ENCODE measurements around the gene EZH2. TPM values are rescaled to one million over a fixed set of nuclear protein-coding genes. Genes with fewer than 3 reads are reported as not detected.

The EZH2 gene
- total RNA-seq = 100 to 1,000 TPM in 1 of 2 donors, 10 to 100 TPM in 1; 70.6 to 113 TPM

GRCh38 chr7:148884049-148884298, at the start of gene EZH2:
EZH2 (minus strand) TSS chr7:148884291; CDS start chr7:148847298, 36,993 bp downstream.
- H3K27me3 Mint-ChIP-seq = no peaks in the 10 kb centered on the region
- peaks cover 23 to 37% of the 10 kb centered on the region in 2 donors for H3K4me1 Mint-ChIP-seq (ENCODE audit: low read depth in 2 of 2)
- ATAC-seq (peak in 1 of 2 donors; percentile 41), DNase-seq (ENCODE audit: low spot score) (no peak)
- no peaks in the 10 kb centered on the region for H3K9me3 Mint-ChIP-seq
- H3K27ac Mint-ChIP-seq = peak within 1 kb of the TSS; percentile 95 to 97
- peak within 1 kb of the TSS; percentile 99 for H3K4me3 Mint-ChIP-seq
- H3K36me3 Mint-ChIP-seq = peaks cover 6% of the 10 kb centered on the region

- ATAC-seq = no peak
- Mint-ChIP-seq H3K4me3 (no peak overlapping the region), H3K27ac (no peak overlapping the region)
These were observed 47.4 kb upstream of the EZH2 start for GRCh38 chr7:148931470-148931869.

GRCh38 chr7:148930335-148930734, 46.2 kb upstream of the EZH2 start:
- no peak for DNase-seq (ENCODE audit: low spot score)
- H3K27me3 Mint-ChIP-seq = no peaks in the 10 kb centered on the region
- no peaks in the 10 kb centered on the region for H3K9me3 Mint-ChIP-seq
- H3K36me3 Mint-ChIP-seq = no peaks in the 10 kb centered on the region
- H3K27ac Mint-ChIP-seq = no peak overlapping the region
- H3K4me1 Mint-ChIP-seq (ENCODE audit: low read depth in 2 of 2) = peaks cover 7 to 8% of the 10 kb centered on the region in 2 donors
- H3K4me3 Mint-ChIP-seq = no peak overlapping the region
- no peak for ATAC-seq

More at GRCh38 chr7:148931470-148931869, 47.4 kb upstream of the EZH2 start:
- Mint-ChIP-seq H3K4me1 (ENCODE audit: low read depth in 2 of 2) (peaks cover 7 to 8% of the 10 kb centered on the region in 2 donors), H3K36me3 (no peaks in the 10 kb centered on the region), H3K9me3 (no peaks in the 10 kb centered on the region), H3K27me3 (no peaks in the 10 kb centered on the region)
- DNase-seq (ENCODE audit: low spot score) = no peak

GRCh38 chr7:148929176-148929575, 45.1 kb upstream of the EZH2 start:
- peaks cover 7 to 8% of the 10 kb centered on the region in 2 donors for H3K4me1 Mint-ChIP-seq (ENCODE audit: low read depth in 2 of 2)
- H3K27ac Mint-ChIP-seq = no peak overlapping the region
- ATAC-seq (no peak), DNase-seq (ENCODE audit: low spot score) (no peak)
- H3K9me3 Mint-ChIP-seq = no peaks in the 10 kb centered on the region
- H3K36me3 Mint-ChIP-seq = no peaks in the 10 kb centered on the region
- no peak overlapping the region for H3K4me3 Mint-ChIP-seq
- H3K27me3 Mint-ChIP-seq = no peaks in the 10 kb centered on the region

- H3K4me1 Mint-ChIP-seq (ENCODE audit: low read depth in 2 of 2) = peaks cover 7 to 8% of the 10 kb centered on the region in 2 donors
- H3K27ac Mint-ChIP-seq = peak overlapping the region; percentile 1 to 12
- H3K36me3 Mint-ChIP-seq = no peaks in the 10 kb centered on the region
- no peaks in the 10 kb centered on the region for H3K9me3 Mint-ChIP-seq
- ATAC-seq (no peak), DNase-seq (ENCODE audit: low spot score) (no peak)
- H3K27me3 Mint-ChIP-seq = no peaks in the 10 kb centered on the region
- peak overlapping the region; percentile 2 for H3K4me3 Mint-ChIP-seq
These were observed 43.3 kb upstream of the EZH2 start for GRCh38 chr7:148927123-148928045.

- Mint-ChIP-seq H3K4me3 (no peak overlapping the region), H3K27ac (peak overlapping the region in 1 of 2 donors; percentile 12), H3K9me3 (no peaks in the 10 kb centered on the region), H3K36me3 (no peaks in the 10 kb centered on the region), H3K4me1 (ENCODE audit: low read depth in 2 of 2) (peaks cover 12 to 18% of the 10 kb centered on the region in 2 donors), H3K27me3 (no peaks in the 10 kb centered on the region)
- DNase-seq (ENCODE audit: low spot score) (no peak), ATAC-seq (no peak)
These were observed 41.7 kb upstream of the EZH2 start for GRCh38 chr7:148925836-148926235.

GRCh38 chr7:148924011-148924410, 39.9 kb upstream of the EZH2 start:
- ATAC-seq = no peak
- no peaks in the 10 kb centered on the region for H3K27me3 Mint-ChIP-seq
- no peak for DNase-seq (ENCODE audit: low spot score)
- no peak overlapping the region for H3K27ac Mint-ChIP-seq
- H3K4me3 Mint-ChIP-seq = no peak overlapping the region
- H3K36me3 Mint-ChIP-seq = no peaks in the 10 kb centered on the region
- H3K4me1 Mint-ChIP-seq (ENCODE audit: low read depth in 2 of 2) = peaks cover 15 to 22% of the 10 kb centered on the region in 2 donors
- no peaks in the 10 kb centered on the region for H3K9me3 Mint-ChIP-seq

- Mint-ChIP-seq H3K36me3 (no peaks in the 10 kb centered on the region), H3K27ac (no peak overlapping the region), H3K27me3 (peaks cover 0 to 2% of the 10 kb centered on the region in 2 donors), H3K9me3 (no peaks in the 10 kb centered on the region), H3K4me1 (ENCODE audit: low read depth in 2 of 2) (peaks cover 10 to 17% of the 10 kb centered on the region in 2 donors), H3K4me3 (no peak overlapping the region)
- ATAC-seq (no peak), DNase-seq (ENCODE audit: low spot score) (no peak)
These were observed 37.7 kb upstream of the EZH2 start for GRCh38 chr7:148921806-148922205.

- peak; percentile 31 to 57 for ATAC-seq
- peaks cover 0 to 2% of the 10 kb centered on the region in 2 donors for H3K27me3 Mint-ChIP-seq
- peaks cover 8 to 14% of the 10 kb centered on the region in 2 donors for H3K4me1 Mint-ChIP-seq (ENCODE audit: low read depth in 2 of 2)
- no peak for DNase-seq (ENCODE audit: low spot score)
- H3K9me3 Mint-ChIP-seq = no peaks in the 10 kb centered on the region
- no peak overlapping the region for H3K27ac Mint-ChIP-seq
- H3K36me3 Mint-ChIP-seq = no peaks in the 10 kb centered on the region
- no peak overlapping the region for H3K4me3 Mint-ChIP-seq
These were observed 37.1 kb upstream of the EZH2 start for GRCh38 chr7:148921189-148921588.

GRCh38 chr7:148919859-148920258, 35.8 kb upstream of the EZH2 start:
- ATAC-seq (peak in 1 of 2 donors; percentile 31), DNase-seq (ENCODE audit: low spot score) (no peak)
- Mint-ChIP-seq H3K27me3 (peaks cover 0 to 2% of the 10 kb centered on the region in 2 donors), H3K4me3 (peak overlapping the region; percentile 38), H3K4me1 (ENCODE audit: low read depth in 2 of 2) (peaks cover 8 to 14% of the 10 kb centered on the region in 2 donors), H3K9me3 (no peaks in the 10 kb centered on the region), H3K36me3 (no peaks in the 10 kb centered on the region), H3K27ac (no peak overlapping the region)

GRCh38 chr7:148918058-148918596, 34.0 kb upstream of the EZH2 start:
- no peak overlapping the region for H3K4me3 Mint-ChIP-seq
- H3K27me3 Mint-ChIP-seq = peaks cover 0 to 2% of the 10 kb centered on the region in 2 donors
- H3K27ac Mint-ChIP-seq = no peak overlapping the region
- ATAC-seq (no peak), DNase-seq (ENCODE audit: low spot score) (no peak)
- H3K9me3 Mint-ChIP-seq = no peaks in the 10 kb centered on the region
- H3K36me3 Mint-ChIP-seq = no peaks in the 10 kb centered on the region
- peaks cover 17 to 31% of the 10 kb centered on the region in 2 donors for H3K4me1 Mint-ChIP-seq (ENCODE audit: low read depth in 2 of 2)

- ATAC-seq (no peak), DNase-seq (ENCODE audit: low spot score) (no peak)
- Mint-ChIP-seq H3K9me3 (no peaks in the 10 kb centered on the region), H3K4me1 (ENCODE audit: low read depth in 2 of 2) (peaks cover 16 to 37% of the 10 kb centered on the region in 2 donors), H3K27me3 (peaks cover 0 to 2% of the 10 kb centered on the region in 2 donors), H3K27ac (no peak overlapping the region), H3K36me3 (no peaks in the 10 kb centered on the region), H3K4me3 (no peak overlapping the region)
These were observed 32.1 kb upstream of the EZH2 start for GRCh38 chr7:148916186-148916585.

GRCh38 chr7:148915211-148915610, 31.1 kb upstream of the EZH2 start:
- Mint-ChIP-seq H3K4me3 (peak overlapping the region; percentile 67), H3K9me3 (no peaks in the 10 kb centered on the region), H3K27me3 (peaks cover 0 to 2% of the 10 kb centered on the region in 2 donors), H3K27ac (peak overlapping the region in 1 of 2 donors; percentile 67), H3K36me3 (no peaks in the 10 kb centered on the region), H3K4me1 (ENCODE audit: low read depth in 2 of 2) (peaks cover 10 to 29% of the 10 kb centered on the region in 2 donors)
- DNase-seq (ENCODE audit: low spot score) = no peak
- no peak for ATAC-seq

- peaks cover 10 to 29% of the 10 kb centered on the region in 2 donors for H3K4me1 Mint-ChIP-seq (ENCODE audit: low read depth in 2 of 2)
- ATAC-seq = peak; percentile 66 to 80
- H3K4me3 Mint-ChIP-seq = peak overlapping the region; percentile 67
- H3K36me3 Mint-ChIP-seq = no peaks in the 10 kb centered on the region
- no peak for DNase-seq (ENCODE audit: low spot score)
- peak overlapping the region; percentile 67 to 79 for H3K27ac Mint-ChIP-seq
- H3K9me3 Mint-ChIP-seq = no peaks in the 10 kb centered on the region
- H3K27me3 Mint-ChIP-seq = peaks cover 3 to 5% of the 10 kb centered on the region in 2 donors
These were observed 30.2 kb upstream of the EZH2 start for GRCh38 chr7:148914208-148914777.
